ENCODE data around the gene ME3.
A peak's percentile ranks its signal among the peaks of the same experiment; 100 is the strongest.
"Not testable (repeated sequence)": the region's sequence is repeated elsewhere in the genome, so short reads cannot be mapped to it uniquely, and the experiment has no call there.

Gene ME3

DNA sequence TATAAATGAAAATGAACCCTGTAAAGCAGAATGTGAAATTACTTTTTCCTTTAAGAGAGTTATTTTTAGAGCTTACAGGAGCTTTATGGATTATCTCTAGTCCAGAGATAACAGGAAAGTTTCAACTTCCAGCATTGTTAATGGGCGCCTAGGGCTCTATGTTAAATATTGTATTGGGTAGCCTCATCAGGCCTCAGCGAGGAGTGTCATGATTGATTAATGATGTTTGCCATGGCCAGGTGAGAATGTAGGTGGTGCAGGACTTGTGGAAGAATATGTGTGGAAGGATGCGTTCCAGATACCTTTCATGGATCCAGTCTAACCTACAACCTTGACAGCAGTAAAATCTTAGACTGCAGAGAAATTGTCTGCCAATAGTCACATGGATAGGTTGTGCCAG, 50.6 kb downstream of the ME3 start:
- no peak for DNase-seq (ENCODE audit: low spot score)

DNA sequence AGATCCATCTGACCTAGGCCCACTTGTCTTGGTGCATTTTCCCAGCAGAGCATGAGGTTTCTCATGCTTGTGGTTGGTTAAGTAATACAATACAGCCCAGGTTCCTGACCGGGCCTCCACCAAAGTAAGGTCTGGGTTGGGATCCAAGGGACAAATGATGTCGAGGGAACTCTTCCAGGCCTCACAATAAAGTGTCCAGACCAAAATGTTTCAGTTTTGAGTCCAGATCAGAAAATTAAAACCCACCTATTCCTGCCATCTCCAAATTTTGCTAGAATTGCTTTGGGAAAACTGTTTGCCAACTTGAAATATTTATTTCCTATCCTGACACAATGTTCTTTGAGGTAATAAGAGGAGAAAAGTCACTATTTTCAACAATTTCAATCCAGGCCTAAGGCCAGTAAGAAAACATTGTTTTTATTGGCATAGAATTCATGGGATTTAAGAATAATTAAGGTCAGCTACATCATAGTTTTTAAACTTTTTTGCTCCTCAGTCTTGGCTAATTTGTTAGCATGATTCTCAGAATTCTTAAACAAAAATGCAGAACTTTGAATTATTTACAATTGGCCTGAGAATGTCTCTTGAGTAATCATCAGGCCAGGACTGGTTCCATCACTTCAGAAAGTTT, 51.4 kb downstream of the ME3 start:
- DNase-seq (ENCODE audit: low spot score) = no peak

DNA sequence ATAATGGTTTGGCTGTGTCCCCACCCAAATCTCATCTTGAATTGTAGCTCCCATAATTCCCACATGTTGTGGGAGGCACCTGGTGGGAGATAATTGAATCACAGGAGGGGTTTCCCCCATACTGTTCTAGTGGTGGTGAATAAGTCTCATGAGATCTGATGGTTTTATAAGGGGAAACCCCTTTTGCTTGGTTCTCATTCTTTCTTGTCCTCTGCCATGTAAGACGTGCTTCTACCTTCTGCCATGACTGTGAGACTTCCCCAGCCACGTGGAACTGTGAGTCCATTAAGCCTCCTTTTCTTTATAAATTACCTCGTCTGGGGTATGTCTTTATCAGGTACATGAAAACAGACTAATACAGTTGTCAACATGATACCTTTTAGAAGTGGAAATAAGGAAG, 53.0 kb downstream of the ME3 start:
- DNase-seq (ENCODE audit: low spot score) = not testable (repeated sequence)

DNA sequence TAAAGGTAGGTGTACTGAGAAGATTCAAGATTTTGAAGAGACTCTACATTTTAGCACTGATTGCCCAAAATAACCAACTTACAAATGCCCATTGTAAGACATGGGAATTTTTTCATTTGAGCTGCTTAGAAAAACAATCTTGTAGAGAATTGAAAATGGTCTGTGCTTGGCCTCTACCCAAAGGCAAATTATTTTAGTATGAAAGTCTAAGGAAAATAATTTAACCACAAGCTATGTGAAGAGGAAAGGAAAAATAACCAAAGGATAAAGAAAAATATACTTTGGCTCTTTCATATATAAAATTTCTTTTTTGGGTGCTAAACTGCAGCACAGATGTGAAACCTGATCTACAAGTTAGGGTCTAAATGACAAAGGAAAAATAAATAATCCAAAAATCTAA, 54.9 kb downstream of the ME3 start:
- no peak for DNase-seq (ENCODE audit: low spot score)

DNA sequence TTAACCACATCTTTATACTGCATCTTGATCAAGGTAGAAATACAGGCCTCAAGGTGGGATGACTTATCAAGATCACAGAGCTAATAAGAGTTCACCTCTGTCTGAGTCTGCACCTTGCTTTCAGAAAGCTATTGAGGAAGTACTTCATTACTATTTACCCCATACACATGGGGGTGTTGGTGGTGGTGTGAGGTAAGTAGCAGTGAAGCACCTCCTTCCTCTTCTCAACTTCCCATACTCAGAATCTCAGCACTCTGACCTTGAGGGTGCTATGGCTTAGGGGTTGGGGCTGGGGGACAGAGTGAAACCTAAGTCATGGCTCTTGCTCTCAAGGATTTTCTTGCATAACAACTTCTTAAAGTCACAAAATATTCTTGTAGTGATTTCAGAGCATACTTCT, 56.9 kb downstream of the ME3 start:
- no peak for DNase-seq (ENCODE audit: low spot score)

DNA sequence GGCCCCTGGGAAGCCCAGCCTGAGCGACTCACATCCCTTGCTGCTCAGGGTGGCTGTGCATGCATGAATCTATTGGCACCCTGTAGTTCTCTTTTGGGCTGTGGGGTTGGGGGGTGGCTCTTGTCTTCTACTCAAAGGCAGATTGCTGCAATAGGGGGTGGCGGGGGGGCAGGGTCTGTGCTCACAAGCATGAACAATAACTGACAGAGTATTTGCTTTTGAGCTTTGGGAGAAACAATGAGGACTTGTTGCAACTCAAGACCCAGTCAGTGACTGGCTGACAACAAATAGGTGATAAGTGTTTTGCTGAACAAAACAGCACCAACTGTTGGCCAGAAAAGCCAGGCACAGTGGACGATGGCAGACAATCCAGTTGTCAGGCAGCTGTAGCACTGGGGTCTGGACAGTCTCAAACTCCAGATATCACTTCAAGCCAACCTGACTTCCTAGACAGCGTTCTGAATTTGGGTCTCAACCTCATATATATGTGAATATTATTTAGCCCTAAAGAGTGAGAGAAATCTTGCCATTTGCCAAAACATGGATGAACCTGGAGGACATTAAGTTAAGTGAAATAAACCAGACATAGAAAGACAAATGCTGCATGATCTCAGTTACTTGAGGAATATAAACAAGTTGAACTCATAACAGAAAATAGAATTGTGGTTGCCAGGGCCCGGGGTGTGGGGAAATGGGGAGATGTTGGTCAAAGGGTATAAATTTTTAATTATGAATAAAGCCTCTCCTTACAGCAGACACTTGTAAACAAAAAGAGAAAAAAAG, 61.7 kb downstream of the ME3 start:
- no peak for DNase-seq (ENCODE audit: low spot score)

DNA sequence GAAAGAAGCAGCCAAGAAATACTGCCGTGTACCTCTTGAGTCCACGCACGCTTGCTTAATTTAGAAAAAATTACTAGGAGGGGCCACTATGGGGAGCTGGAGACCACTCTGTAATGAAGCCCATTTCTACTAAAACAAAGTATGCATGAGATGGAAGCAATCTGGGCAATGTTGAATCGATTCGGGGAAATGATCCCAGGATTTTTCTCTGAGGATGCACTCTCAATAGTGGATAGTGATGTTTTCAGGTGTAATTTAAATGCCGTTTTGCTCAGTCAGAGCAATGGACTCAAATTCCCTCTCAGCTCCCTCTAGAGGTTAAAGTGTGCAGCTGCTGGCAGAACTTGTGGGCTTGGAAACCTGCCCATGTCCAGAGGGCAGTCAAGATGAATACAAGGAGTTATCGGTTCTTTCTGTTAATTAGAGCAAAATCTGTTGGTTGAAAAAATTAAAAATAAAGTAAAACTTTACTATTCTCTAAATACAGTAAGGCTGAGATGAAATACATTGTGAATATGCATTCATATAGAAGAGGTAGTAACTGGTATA, 64.1 kb downstream of the ME3 start:
- DNase-seq (ENCODE audit: low spot score) = peak; percentile 77

DNA sequence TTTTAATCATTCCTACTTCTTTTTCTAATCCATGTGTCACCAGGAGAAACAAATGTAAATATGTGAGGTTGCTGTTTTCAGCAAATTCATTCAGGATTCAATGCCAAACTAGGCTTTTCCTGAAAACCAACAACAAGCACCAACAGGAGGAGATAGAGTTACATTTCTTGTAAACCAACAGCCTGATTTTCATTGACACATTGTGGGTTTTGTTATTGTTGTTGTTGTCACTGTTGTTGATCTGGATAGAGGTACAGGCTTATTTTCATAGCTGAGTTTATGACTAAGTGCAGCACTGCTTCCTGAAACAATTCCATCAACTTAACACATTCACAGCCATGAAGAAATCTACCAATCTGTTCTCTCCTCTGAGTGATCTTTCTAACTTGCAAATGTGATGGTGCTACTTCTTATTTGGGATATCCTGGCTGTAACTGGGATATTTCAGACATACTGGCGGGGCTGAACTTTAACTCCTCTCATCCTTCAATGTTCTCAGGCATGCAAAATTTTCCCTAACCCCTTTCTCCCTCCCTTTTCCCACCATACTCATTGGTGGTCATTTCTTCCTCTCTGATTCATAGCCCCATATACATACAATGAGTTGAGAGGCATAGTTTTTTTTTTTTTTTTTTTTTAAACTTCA, 65.5 kb downstream of the ME3 start:
- no peak for DNase-seq (ENCODE audit: low spot score)

DNA sequence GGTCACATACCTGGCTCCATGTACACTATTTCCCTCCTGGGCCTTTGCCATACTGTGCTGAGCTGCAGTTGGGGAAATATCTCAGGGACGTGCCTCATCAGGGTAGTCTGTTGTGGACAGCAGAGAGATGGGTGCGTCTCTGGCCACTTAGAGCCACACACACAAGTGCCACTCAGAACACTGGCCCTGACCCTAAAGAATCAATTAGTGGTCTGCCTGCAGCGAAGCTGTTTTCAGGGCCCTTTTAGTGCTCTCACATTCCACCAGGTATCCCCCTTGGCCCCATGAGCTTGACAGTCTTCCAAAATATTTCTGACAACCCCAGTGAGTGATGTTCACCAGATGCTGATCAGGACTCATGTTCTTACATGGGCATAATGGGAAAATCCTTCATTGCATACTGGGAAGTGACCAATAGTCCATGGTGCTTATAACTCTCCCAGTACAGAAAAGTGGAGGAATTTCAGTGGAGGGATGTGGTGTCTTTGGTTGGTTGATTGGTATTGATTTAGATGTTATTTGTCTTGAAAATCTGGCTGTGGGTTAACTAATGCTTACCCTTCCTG, 66.1 kb downstream of the ME3 start:
- DNase-seq (ENCODE audit: low spot score) = no peak

DNA sequence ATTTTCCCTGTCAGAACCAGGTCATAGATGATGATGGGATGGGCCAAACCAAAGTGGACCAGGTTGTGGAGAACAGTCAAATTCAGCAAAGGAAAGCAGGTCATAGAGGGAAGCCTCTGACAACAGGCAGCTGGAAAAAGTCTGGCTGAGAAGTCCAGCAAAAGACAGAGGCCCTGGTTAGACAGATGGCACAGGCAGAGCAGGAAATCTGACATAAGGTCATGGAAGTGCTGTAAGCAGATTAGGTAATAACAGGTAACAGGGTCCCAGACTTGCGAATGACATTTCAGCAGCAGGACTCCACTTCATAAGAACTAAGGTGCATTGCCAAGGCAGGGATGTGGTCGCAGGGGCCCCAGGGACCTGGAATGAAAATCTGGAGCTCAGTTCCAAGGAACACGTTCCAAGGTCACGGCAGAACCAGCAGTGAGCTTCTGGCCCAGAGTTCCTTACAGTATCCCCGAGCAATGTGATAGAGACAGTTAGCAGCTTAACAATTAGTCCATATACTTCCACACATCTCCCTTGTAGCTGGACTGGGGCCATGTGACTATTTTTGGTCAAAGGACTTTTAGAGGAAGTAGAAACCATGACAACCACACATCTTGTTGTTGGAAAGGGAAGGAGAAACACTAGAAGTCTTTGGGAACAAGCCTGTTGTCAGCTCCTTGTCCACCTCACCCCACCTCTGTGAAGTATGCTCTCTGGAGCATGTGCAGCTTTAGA, 75.4 kb downstream of the ME3 start:
- DNase-seq (ENCODE audit: low spot score) = peak; percentile 33

DNA sequence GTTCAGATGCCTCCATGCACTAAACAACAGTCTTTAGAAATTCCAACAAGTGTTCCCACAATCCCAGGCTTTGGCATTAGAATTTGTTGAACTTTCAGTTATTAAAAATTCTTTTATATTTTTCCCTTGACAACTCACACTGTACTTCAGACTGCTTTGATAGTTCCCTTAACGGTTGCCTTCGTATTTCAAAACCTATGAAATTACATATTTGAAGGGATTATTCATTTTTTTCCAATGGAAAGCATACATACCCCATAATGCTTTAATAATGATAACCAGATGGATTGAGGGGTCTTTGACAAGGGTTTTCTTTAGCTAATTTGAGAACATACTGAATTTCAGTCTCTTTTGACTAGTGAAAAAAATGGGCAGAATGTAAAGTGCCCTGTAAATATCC, 76.5 kb downstream of the ME3 start:
- DNase-seq (ENCODE audit: low spot score) = no peak

DNA sequence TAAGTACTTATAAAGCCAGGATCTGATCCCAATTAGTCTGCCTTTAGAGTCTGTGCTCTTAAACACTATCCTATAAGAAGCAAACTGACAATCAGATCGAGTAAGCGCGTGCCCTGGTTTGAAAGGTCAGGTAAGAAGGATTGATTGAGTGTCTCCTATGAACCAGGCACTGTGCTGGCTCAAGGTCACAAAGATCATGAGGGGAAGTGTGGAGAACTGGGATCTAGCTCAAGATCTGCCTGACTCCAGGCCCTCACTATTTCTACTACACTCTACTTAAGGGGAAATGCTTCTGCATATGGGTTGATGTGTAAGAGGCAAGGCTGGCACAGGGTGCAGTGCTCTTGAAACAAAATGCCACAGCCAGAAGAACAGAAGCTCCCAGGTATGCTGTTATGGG, 77.0 kb downstream of the ME3 start:
- DNase-seq (ENCODE audit: low spot score) = no peak

DNA sequence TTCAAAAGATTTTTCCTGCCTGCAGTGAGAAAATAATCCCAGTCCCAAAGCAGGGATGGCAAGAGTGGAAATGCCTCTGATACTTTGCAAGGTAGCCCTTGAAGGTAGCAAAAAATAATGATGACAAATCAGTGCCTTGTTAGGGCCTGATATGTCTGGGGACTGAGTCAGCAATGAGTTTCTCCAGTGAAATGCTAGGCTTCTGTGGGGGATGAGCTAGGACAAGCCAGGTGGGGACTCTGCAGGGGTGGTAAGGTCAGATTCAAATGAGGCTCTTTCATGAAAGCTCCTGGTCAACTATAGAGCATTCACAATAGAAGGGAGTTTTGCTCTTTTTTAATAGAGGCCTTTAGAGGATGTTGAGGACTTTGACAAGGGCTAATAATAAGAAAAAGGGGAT, 77.7 kb downstream of the ME3 start:
- DNase-seq (ENCODE audit: low spot score) = no peak

DNA sequence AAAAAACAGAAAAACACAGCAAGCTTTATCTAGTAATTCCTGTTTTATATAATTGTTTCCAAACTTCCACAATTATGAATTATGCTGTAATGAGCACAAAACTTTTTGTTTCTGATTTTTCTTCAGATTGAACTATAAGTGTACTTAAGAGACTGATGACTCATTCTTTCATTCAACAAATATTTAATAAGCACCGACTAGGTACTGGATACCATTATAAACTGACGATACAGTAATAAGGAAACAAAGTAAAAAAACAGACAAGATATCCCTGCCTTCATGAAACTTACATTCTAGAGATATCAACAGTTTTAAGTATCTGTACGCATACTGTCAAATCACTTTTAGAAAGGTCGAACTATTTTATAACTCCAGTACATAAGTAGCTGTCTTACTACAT, 78.6 kb downstream of the ME3 start:
- DNase-seq (ENCODE audit: low spot score) = no peak

DNA sequence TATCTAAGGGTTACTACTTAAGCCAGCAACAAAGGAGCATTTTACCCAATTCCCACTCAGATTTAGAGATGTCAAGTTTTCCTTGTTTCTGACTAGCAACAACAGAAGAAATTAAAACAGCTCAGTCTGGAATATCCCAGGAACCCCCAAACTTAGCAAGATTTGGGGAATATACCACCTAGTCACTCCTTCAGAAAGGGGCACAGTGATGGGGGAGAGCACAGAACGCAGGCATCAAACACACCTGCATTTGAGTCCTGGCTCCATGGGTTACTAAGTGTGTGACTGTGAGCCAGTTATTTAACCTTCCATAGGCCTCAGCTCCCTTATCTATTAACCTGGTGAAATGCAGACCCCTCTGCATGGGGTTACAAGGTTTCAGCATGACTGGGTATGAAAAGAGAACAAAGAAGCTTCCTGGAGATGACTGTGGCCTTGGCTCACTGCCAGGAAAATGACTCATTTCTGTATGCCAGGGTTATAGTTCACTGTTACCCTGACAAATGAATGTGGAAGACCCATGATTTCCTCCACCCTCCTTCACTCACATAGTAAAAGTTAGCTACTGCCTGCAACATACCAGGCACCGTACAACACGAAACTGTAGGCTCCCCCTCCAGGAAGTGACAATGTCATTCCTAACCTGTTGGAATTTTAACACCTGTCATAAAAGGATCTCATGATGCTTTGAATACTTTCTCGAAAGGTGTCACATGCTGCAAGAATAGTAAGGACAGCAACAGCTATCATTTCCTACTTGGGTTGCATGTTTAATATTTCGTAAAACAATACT, 79.6 kb downstream of the ME3 start:
- no peak for DNase-seq (ENCODE audit: low spot score)

DNA sequence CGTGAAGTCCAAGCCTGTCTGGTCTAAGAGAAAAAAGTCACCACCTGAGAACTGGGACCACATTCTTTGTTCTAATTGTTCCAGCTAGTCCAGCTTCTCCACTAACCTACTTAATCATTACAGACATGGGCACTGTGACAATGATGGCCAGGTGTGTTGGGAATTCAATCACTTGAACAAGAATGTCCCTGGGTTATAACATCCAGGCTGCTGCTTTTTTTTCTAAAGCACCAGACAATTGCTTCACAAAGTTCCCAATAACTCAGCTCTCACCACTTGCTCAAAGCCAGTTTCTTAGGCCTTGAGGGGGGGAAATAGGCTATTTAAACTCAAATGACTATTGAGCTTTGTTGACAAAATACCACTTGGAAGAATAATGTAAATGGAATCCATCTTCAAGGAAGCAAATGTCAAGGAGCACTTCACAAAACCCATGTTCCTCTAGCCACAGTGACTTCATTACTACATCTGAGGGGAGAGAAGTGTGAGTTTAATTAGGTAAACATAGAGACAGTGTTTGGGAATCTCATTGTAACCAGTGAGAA, 80.3 kb downstream of the ME3 start:
- DNase-seq (ENCODE audit: low spot score) = no peak

DNA sequence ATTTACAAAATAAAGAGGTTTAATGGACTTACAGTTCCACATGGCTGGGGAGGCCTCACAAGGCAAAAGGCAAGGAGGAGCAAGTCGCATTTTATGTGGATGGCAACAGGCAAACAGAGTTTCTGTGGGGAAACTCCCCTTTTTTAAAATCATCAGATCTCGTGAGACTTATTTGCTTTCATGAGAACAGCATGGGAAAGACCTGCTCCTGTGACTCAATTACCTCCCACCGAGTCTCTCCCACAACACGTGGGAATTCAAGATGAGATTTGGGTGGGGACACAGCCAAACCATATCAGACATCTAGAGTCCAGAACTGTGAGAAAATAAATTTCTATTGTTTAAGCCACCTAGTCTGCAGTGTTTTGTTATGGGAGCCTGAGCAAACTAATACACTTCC, 80.8 kb downstream of the ME3 start:
- no peak for DNase-seq (ENCODE audit: low spot score)

DNA sequence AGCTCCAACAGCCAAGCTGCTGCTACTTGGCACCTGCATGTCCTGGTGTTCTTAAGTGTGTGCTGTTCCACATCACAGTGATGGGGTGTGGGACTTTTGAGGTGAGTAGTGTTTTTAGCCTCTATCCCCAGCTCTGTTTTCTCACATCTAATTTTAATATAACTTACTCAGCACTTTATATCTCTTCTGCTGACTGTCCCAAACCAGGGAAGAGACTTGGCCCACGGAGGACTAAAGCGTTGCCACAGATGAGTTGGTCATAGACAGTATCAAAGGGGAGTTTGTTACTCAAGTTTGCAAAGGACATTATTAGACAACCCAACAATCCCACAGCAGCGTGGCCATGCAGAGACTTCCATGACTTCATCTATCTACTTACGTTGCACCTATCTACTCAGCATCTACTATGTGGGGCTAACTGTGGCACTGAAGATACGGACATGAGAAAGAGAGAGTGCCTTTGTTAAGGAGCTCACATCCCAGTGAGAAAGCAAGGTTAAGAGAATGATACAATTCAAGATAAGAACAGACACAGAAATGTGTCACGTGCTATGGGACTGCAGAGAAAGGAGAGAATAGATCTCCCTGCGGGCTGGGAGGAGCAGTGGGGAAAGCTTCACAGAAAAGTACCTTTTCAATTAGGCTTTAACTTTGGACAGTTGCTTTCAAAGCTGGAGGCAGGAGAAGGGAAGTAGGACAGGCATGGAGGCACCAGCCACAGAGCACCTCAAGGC, 82.4 kb downstream of the ME3 start:
- no peak for DNase-seq (ENCODE audit: low spot score)

DNA sequence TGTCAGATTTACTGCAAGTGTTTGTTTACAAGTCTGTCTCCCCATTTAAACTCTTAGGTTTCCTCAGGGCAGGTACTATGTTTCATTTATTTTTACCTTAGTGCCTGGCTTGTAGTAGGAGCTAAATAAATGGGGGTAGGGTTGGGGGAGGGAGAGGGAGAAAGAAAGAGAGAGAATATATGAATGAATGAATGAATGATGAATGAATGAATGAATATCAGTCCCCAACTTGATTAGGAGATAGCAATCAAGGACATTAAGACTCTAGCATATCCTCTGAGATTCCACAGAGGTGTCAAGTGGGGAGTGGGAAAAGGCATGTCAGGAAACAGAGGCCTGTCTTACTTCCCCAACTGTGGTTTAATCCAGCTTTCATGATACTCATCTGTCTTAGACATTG, 83.2 kb downstream of the ME3 start:
- DNase-seq (ENCODE audit: low spot score) = no peak

DNA sequence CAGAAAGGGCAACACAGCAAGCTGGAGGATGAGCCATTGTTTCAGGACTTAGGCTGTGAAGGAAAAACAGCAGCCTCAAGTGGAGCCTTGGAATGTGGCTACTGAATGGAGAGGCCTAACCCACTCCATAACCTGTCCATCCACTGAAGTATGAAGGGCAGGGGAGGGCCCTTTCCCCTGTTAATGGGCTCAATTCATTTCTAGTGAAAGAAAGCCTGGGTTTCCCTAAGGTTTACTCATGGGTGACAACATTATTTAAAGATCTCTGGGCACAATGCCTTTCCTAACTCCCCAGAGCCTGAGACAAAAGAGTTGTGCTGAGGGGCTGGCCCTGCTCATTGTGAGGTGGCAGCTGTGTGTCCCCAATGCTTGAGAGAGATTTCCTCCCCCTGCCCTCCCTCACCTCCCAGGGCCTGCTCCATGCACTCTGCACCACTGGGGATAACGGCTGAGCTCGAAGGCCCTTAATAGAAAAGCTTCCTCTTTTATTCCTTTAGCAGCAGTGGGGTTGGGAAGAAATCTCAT, 83.8 kb downstream of the ME3 start:
- DNase-seq (ENCODE audit: low spot score) = no peak

All from pons (tissue), 1 donor.